GM08714 (cell line): ENCODE results near the gene BARX2.

ENCODE experiments used
- H3K4me3 ChIP-seq: fragments of 200-500 bp; sonication (Bioruptor generic); 2 replicates; pipeline ENCODE4 v1.5.1; 2014; ENCODE audit warnings: mild to moderate bottlenecking, low read length, inconsistent platforms
- ZNF274 ChIP-seq: IDR thresholded peaks from 2 replicates; pipeline ENCODE4 v1.6.1; 2012; ENCODE audit warnings: mild to moderate bottlenecking, low read depth, low read length

Gene BARX2

GRCh38 chr11:129404731-129405130 is 29.1 kb downstream of the BARX2 start:
- no peak for TF ChIP-seq ZNF274
- no peak overlapping the region for H3K4me3 ChIP-seq

DNA sequence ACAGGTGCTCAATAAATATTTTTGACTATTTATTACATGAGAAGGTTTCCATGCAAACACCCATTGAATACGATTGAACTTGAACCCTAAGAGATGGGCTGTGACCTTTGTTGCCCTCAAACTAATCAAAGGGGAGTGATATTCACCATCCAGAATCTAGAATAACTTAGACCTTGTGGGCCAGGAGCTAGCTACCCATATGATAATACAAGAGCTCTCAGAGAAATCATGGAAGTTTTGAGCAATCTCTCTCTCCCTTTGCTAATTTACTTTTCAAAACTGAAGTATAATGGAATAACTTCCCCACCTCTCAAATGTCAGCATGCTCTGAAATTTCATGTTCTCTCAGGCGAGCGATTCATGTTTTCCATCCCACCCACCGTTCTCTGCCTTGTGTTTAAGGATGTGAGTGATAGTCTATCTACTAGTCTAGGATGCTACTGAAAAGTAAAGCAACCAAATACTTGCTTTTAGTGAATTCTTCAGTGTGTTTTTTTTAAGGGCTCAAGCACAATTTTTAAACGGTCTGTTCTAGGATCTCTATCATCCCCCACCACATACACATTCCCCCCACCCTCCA is 33.3 kb downstream of the BARX2 start:
- H3K4me3 ChIP-seq: no peak overlapping the region
- TF ChIP-seq ZNF274: no peak

DNA sequence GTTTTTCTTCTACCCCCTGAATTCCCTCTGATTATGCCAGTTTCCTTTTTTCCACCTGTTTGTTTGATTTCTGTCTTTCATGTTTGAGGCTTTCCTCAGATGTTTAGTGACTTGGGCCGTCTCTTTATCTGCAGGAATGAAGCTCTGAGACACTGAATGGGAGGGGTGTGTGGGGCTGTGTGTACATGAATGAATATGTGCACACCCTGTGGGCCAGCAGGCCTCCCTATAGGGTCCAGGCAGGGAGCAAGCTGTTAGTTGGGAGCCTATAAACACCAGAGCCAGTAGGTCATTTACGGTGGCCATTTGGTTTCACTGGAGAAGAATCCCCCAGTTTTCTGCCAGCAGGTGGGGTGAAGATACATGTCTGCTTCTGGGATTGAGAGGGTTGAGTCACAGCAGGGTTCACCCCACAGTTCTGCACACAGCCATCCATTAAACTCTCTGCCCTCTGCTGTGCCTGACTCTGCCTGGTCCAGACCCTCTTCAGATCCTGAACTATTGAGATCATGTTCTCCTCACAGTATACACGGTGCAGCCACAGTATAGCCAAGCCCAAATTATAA is 34.8 kb downstream of the BARX2 start:
- TF ChIP-seq ZNF274: no peak
- no peak overlapping the region for H3K4me3 ChIP-seq

DNA sequence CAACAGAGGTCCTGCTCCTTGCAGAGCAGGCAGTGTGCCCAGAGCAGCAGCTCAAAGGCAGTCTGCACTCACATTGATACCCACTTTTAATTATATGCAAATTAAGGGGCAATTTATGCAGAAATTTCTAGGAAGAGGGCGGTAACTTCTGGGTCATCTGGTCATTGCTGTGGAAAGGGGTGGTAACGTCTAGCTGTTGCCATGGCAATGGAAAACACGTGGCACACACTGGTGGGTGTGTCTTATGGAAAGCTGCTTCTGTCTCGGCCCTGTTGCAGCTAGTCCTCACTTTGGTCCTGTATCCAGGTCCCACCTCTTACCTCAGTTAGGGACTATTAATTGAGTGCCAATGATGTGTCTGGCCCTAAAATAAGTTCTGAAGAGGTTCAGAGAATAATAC is 36.8 kb downstream of the BARX2 start:
- no peak for TF ChIP-seq ZNF274
- H3K4me3 ChIP-seq: no peak overlapping the region

GRCh38 chr11:129414144-129414872 is 38.7 kb downstream of the BARX2 start:
- TF ChIP-seq ZNF274: no peak
- H3K4me3 ChIP-seq: no peak overlapping the region

DNA sequence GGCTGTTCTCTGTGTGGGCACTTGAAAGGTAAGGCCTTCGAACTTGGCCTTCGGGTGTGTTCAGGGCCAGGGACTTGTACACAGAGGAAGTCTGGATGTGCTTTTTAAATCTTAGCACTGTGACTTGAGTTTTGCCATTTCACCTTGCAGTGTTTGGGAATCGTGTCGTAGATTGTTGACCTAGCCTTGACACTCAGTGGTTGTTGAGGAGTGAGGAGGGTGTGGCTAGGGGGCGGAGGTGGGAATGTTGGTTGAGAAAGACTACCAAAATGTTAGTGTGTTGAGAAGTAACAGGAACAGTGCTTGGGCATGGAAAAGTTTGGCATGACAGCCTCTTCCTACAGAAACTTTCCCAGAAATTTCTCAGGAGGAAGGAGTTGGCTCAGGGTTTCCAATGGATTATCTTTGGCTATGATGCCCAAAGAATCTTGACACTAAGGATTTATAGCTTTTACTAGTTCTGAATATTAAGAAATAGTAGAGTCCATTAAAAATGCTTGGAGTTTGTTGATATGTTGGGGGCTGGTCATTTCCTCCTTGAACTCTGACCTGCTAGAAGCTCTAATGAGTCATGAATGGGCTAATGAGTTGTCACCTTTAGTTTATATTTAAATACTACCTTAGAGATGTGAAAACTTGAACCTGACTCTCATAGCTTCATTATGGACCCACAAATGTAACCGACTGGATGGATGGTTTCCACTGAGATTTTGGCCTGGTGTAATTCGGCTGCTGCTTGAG is 40.6 kb downstream of the BARX2 start:
- no peak overlapping the region for H3K4me3 ChIP-seq
- no peak for TF ChIP-seq ZNF274

GRCh38 chr11:129417458-129417857 is 41.8 kb downstream of the BARX2 start:
- H3K4me3 ChIP-seq: no peak overlapping the region
- no peak for TF ChIP-seq ZNF274

- H3K4me3 ChIP-seq: no peak overlapping the region
- no peak for TF ChIP-seq ZNF274
Measured at GRCh38 chr11:129418039-129418438, 42.4 kb downstream of the BARX2 start.

GRCh38 chr11:129419386-129419785 is 43.7 kb downstream of the BARX2 start:
- no peak overlapping the region for H3K4me3 ChIP-seq
- no peak for TF ChIP-seq ZNF274

- no peak overlapping the region for H3K4me3 ChIP-seq
- no peak for TF ChIP-seq ZNF274
Measured at GRCh38 chr11:129423426-129423825, 47.8 kb downstream of the BARX2 start.

GRCh38 chr11:129425214-129425613 is 49.6 kb downstream of the BARX2 start:
- TF ChIP-seq ZNF274: no peak
- no peak overlapping the region for H3K4me3 ChIP-seq

DNA sequence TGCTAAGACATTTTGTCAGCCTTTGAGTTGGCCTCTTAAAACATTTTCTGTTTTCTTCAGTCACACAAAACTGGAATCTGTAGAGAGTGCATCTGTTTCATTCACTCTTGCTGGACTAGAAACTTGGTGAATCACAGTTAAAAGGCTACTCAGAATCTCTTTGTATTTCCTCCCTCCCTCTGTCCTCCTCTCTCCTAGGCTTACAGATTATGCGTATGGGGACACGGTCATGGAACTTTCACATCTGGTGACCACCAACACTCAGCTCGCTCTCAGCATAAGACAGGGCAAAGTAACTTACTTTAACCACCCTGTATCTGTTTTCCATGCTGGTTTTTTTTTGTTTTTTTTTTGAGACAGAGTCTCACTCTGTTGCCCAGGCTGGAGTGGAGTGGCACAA is 50.4 kb downstream of the BARX2 start:
- H3K4me3 ChIP-seq: no peak overlapping the region
- TF ChIP-seq ZNF274: no peak

- H3K4me3 ChIP-seq: no peak overlapping the region
- no peak for TF ChIP-seq ZNF274
Measured at GRCh38 chr11:129426776-129427175, 51.1 kb downstream of the BARX2 start.

- H3K4me3 ChIP-seq: no peak overlapping the region
- TF ChIP-seq ZNF274: no peak
Measured at GRCh38 chr11:129427376-129427775, 51.7 kb downstream of the BARX2 start.
